SH-SY5Y (cell line): ENCODE data around the gene TRIM44.

Experiments used
- GATA2 ChIP-seq: IDR thresholded peaks from 2 replicates; pipeline ENCODE4 v1.6.1; 2011; ENCODE audit warnings: mild to moderate bottlenecking, low read depth, low read length
- GATA3 ChIP-seq: IDR thresholded peaks from 2 replicates; pipeline ENCODE4 v1.6.1; 2011; ENCODE audit warnings: low read depth, mild to moderate bottlenecking, low read length, moderate library complexity

GRCh38 chr11:35850191-35850590, 187.6 kb downstream of the TRIM44 start:
- TF ChIP-seq GATA3, result no peak
- no peak for TF ChIP-seq GATA2
